GM13977 (cell line): Measurements from ENCODE around the gene TMEM175.

Experiments used
- DNase-seq: peaks from one replicate; pipeline ENCODE4 v3.0.0; 2012; ENCODE audit warnings: low spot score
- CTCF ChIP-seq: IDR thresholded peaks from 2 replicates; pipeline ENCODE4 v1.5.1; 2012; ENCODE audit warnings: mild to moderate bottlenecking, control low read depth; ENCODE audit not compliant: insufficient read depth; ENCODE audit errors: extremely low read depth, missing control alignments
- in situ Hi-C: fragments of 300-500 bp; cut with MboI; formaldehyde crosslinking; loops from one replicate; pipeline ENCODE4 v1.12.0; 2022; ENCODE audit warnings: low sequenced_read_pairs, low pct_unique_long_range_greater_than_20kb, mixed read lengths, inconsistent platforms; ENCODE audit not compliant: unreplicated experiment

Gene TMEM175

GRCh38 chr4:951186-951585, 18.9 kb downstream of the TMEM175 start:
- in situ Hi-C loops, result no loop called here
- DNase-seq, result no peak
- no peak for TF ChIP-seq CTCF

- TF ChIP-seq CTCF, result no peak
- DNase-seq, result no peak
- in situ Hi-C loops, result no loop called here
These were observed 19.6 kb downstream of the TMEM175 start for GRCh38 chr4:951594-952468.

GRCh38 chr4:952881-953573, 20.8 kb downstream of the TMEM175 start:
- in situ Hi-C loops, result no loop called here

GRCh38 chr4:953574-953915, 21.3 kb downstream of the TMEM175 start:
- DNase-seq, result no peak
- in situ Hi-C loops, result no loop called here
- no peak for TF ChIP-seq CTCF

More at GRCh38 chr4:952881-953573, 20.8 kb downstream of the TMEM175 start:
- no peak for TF ChIP-seq CTCF
- no peak for DNase-seq

- in situ Hi-C loops, result no loop called here
- TF ChIP-seq CTCF, result no peak
- no peak for DNase-seq
These were observed 22.2 kb downstream of the TMEM175 start for GRCh38 chr4:954211-955020.

GRCh38 chr4:955161-955921, 23.1 kb downstream of the TMEM175 start:
- DNase-seq, result no peak
- in situ Hi-C loops, result no loop called here
- no peak for TF ChIP-seq CTCF
